Epidermal melanocyte (primary cell): Measurements from ENCODE around the gene PRSS57.
A peak's percentile ranks its signal among the peaks of the same experiment; 100 is the strongest.
"Not testable (repeated sequence)": the region's sequence is repeated elsewhere in the genome, so short reads cannot be mapped to it uniquely, and the experiment has no call there.

Experiments used
- DNase-seq: peaks from one replicate; pipeline ENCODE4 v3.0.0; 2011; ENCODE audit warnings: low spot score; ENCODE audit not compliant: insufficient read length

PRSS57 gene

GRCh38 chr19:695352-695949, at the start of gene PRSS57:
TSS of gene PRSS57 (minus strand) at chr19:695452. CDS start at chr19:695430, 22 bp downstream.
- DNase-seq: no peak

DNA sequence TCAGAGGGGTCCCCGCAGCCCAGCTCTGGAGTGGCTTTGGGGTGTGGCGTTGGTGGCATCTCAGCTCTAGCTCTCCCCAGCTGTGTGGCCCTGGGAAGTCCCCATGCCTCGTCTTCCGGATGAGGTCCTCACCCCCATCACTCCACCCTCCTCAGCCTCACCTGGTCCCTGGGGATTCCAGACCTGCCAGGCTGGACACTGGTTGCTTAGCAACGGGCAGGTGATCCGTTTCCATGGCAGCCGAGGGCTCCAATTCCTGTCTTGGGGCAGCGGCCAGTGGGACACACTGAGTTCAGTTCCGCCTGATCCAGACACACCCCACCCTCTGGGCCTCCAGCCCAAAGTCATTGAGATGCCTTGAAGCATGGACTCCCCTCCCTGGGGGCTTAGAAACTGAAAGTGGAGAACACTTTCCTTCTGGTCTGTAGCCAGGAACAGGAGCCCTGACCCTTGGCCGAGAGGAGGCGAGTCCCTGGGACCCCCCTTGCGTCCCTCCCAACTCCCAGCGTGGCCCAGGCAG, 48.0 kb upstream of the PRSS57 start:
- DNase-seq: no peak

DNA sequence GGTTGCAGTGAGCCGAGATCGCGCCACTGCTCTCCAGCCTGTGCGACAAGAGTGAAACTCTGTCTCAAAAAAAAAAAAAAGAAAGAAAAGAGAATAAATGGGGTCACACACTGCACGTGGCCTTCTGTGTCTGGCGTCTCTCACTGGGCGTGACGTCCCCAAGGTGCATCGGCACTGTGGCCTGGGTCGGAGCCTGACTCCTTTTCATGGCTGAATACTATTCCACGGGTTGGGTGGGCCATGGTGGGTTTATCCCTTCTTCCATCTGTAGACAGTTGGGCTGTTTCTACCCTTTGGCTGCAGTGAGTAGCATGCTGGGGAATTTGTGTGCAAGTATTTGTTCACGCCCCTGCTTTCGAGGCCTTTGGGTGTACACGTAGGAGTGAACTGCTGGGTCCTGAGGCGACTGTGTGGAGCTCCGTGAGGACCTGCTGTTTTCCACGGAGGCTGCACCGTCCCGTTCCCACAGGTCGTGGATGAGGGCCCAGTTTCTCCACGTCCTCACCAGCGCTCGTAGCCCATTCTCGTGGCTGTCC, 47.4 kb upstream of the PRSS57 start:
- DNase-seq: no peak

GRCh38 chr19:741506-742131, 46.4 kb upstream of the PRSS57 start:
- DNase-seq: no peak

- DNase-seq: not testable (repeated sequence)
These were observed 45.7 kb upstream of the PRSS57 start for GRCh38 chr19:740816-741505.

DNA sequence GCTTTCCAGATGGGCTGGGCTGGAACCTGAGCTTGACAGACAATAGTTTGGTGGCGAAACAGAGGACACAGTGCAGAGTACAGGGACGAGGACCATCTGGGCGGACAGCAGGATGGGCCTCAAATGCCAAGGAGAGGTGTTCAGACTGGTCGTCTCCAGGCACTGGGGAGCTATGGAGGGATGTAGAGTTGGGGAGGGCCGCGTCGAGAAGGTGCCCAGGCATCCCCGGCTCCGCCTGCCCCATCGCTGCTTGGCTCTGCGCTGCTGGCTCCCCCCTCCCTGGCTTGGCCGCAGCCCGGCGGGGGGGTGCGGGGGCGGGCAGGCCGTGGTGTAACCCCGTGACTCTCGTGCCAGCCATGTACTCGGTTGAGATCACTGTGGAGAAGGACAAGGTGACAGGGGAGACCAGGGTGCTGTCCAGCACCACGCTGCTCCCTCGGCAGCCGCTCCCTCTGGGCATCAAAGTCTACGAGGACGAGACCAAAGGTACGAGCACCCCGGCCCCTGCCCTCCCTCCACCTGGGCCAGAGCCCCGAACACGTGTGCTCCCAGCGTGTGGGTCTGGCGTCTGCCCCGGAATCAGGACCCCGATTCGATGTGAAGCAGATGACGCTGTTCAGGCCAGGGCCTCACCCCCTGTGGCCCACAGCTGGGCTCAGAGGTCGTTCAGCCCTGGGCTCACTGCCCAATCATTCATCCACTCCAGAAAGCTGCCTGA, 44.9 kb upstream of the PRSS57 start:
- no peak for DNase-seq

- no peak for DNase-seq
These were observed 43.4 kb upstream of the PRSS57 start for GRCh38 chr19:738509-739128.

GRCh38 chr19:737591-738093, 42.4 kb upstream of the PRSS57 start:
- peak; percentile 79 for DNase-seq

- no peak for DNase-seq
These were observed 40.9 kb upstream of the PRSS57 start for GRCh38 chr19:736125-736524.

- DNase-seq: no peak
These were observed 39.5 kb upstream of the PRSS57 start for GRCh38 chr19:734716-735115.

DNA sequence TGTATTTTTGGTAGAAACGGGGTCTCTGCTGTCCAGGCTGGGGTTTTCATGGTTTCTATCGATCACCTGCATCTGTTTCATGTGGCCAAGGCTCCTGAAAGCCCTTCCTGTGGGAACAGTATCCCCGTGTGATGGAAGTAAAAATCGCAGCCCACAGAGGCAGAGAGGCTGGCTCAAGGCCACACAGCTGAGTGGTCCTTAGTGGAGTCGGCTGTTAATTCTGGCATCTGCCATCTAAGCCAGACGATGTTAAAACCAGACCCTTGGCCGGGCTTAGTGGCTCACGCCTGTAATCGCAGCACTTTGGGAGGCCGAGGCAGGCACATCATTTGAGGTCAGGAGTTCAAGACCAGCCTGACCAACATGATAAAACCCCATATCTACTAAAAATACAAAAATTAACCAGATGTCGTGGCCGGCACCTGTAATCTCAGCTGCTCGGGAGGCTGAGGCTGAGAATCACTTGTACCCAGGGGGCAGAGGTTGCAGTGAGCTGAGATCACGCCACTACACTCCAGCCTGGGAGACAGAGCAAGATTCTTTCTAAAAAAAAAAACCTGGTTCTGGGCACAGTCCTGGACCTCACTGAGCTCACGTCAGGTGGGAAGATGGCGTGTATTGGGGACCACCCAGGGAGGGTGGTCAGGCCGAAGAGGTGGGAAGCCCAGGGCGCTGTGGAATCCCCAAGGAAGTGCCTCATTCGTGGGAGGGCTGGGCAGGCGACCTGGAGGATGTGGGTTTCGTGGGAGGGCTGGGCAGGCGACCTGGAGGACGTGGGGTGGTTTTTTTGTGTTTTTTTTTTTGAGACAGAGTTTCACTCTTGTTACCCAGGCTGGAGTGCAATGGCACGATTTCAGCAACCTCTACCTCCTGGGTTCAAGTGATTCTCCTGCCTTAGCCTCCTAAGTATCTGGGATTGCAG, 37.2 kb upstream of the PRSS57 start:
- no peak for DNase-seq

DNA sequence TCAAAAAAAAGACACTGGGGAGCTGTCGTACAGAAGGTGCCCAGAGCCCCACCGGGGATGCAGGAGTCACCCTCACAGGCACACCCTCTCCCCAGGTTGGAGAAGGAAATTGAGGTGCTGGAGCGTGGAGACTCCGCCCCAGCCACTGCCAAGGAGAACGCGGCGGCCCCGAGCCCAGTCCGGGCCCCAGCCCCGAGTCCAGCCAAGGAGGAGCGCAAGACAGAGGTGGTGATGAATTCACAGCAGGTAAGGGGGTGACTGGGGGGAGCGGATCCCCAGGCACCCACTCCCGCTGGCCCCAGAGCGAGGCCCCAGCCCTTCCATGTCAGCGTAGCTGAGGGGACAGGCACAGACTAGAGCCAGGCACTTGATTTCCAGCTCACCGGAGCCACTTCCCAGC, 35.7 kb upstream of the PRSS57 start:
- no peak for DNase-seq

GRCh38 chr19:729965-730668, 34.9 kb upstream of the PRSS57 start:
- DNase-seq: no peak

DNA sequence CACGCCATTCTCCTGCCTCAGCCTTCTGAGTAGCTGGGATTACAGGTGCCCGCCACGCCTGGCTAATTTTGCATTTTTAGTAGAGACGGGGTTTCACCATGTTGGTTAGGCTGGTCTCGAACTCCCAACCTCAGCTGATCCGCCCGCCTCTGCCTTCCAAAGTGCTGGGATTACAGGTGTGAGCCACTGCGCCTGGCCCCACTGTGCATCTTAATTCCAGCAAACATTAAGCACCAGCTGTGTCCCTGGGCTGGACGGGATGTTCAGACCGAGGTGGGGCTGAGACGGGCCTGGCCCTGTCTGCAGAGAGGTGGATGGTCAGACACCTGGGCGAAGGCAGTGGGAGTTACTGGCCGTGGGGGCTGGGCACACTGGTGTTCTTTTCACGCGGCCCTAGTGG, 34.3 kb upstream of the PRSS57 start:
- not testable (repeated sequence) for DNase-seq

DNA sequence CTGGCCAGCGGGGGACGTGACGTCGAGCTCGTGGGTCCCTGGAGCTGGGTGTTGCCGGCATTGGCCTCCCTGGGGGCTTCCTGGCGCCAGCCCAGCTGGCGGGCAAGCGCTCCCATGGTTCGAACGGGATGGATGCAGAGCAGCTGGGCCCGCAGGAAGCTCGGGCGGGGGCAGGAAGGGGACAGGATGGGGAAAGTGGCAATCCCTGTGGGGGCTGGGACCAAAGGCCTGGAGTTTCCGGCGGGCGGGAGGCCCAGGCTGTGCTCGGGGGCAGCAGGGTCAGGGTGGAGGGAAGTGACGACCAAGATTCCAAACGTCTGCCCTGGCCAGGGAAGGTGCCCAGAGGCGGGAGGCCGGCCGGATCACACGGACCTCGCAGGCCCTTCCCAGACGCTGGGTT, 32.8 kb upstream of the PRSS57 start:
- no peak for DNase-seq

GRCh38 chr19:726993-727956, 32.0 kb upstream of the PRSS57 start:
- DNase-seq: no peak

- no peak for DNase-seq
These were observed 30.3 kb upstream of the PRSS57 start for GRCh38 chr19:725461-726089.

GRCh38 chr19:723714-724113, 28.5 kb upstream of the PRSS57 start:
- no peak for DNase-seq
